MG63 (cell line): ENCODE data around the gene NEK10. TPM values are rescaled to one million over a fixed set of nuclear protein-coding genes. Genes with fewer than 3 reads are reported as not detected.
"Not testable (repeated sequence)": the region's sequence is repeated elsewhere in the genome, so short reads cannot be mapped to it uniquely, and the experiment has no call there.

Experiments used
- DNase-seq: peaks from one replicate; pipeline ENCODE4 v3.0.0-alpha.2; 2020
- H3K27me3 ChIP-seq: fragments of 250-450 bp; sonication (Bioruptor Pico); 2 replicates; pipeline ENCODE4 v1.5.1; 2020; ENCODE audit warnings: mild to moderate bottlenecking, moderate library complexity
- H3K36me3 ChIP-seq: fragments of 250-450 bp; sonication (Bioruptor Pico); 2 replicates; pipeline ENCODE4 v1.5.1; 2020; ENCODE audit warnings: mild to moderate bottlenecking, moderate library complexity
- H3K4me3 ChIP-seq: fragments of 250-450 bp; sonication (Bioruptor Pico); 2 replicates; pipeline ENCODE4 v1.5.1; 2020; ENCODE audit warnings: mild to moderate bottlenecking, moderate library complexity
- H3K9me3 ChIP-seq: fragments of 250-450 bp; sonication (Bioruptor Pico); 2 replicates; pipeline ENCODE4 v1.5.1; 2020; ENCODE audit warnings: mild to moderate bottlenecking, moderate library complexity
- total RNA-seq: library from RNA; depleted of rRNA; stranded (reverse); fragments of >200 nt; shearing (Covaris generic); gene quantifications from 2 replicates; pipeline ENCODE4 v1.2.3, GENCODE V29; 2014; ENCODE audit warnings: low replicate concordance

The NEK10 gene
- total RNA-seq, 1 experiment from 2014 or later: 4.7 TPM

DNA sequence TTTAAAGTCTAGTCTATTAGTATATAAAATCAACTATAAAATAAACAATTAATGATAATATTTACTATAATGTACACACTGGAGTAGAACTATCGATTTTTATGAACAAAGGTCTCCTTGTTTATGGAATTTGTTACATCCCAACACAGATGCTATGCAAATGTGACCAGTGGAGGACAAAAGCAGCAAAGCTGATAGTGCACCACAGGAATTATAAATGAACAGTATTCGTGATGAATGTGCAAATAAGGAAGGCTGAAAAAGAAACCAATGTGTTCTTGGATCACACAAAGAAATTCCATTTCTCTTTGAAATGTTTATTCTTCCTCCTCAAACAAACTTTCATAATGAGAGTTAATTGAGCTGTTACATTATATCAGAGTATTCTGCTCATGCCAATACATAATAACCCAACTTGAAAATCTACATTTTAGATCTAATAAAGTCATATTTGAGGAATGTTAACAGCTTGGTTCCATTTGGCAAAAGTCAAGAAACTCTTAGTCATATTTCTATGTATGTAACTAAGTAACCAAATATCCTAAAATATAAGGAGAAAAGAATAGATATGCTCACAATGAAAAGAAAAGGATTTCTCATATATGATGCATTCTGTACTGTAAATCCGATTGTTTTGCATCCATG is 79.3 kb downstream of the NEK10 start:
- no peak overlapping the region for H3K4me3 ChIP-seq
- no peaks in the 10 kb centered on the region for H3K27me3 ChIP-seq
- DNase-seq: no peak
- peaks cover 4% of the 10 kb centered on the region; the same call in 1 of the 2 replicates for H3K36me3 ChIP-seq
- H3K9me3 ChIP-seq: no peaks in the 10 kb centered on the region

DNA sequence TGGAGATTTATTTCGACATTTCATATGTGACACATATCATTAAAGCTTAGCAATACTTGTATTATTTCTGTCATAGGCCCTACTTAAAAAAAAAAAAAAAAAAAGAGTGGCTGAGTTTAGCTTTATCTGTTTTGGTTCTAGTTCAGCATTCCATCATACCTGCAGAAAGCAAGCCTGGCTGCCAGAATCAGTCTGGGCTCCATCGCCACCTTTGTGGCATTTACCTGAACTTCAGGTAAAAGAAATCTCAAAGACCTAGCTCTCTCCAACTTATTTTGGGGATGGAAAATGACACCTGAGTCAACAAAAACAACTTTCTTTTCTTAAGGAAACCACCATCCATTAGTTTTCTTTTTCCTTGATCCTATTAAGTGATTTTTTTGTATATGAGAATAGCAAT is 82.1 kb downstream of the NEK10 start:
- H3K4me3 ChIP-seq: no peak overlapping the region
- H3K27me3 ChIP-seq: no peaks in the 10 kb centered on the region
- H3K36me3 ChIP-seq: no peaks in the 10 kb centered on the region
- no peak for DNase-seq
- H3K9me3 ChIP-seq: no peaks in the 10 kb centered on the region

DNA sequence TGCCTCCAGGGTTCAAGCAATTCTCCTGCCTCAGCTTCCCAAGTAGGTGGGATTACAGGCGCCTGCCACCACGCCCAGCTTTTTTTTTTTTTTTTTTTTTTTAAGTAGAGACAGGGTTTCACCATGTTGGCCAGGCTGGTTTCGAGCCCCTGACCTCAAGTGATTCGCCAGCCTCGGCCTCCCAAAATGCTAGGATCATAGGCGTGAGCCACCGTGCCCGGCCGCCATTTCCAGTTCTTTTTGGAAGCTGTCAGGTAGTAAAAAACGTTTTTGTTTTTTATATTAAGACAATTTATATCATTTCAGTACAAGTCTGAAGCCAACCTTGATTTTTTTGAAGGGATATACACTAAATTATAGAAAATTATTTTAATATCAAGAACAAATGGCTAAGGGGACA is 82.7 kb downstream of the NEK10 start:
- not testable (repeated sequence) for H3K36me3 ChIP-seq, H3K4me3 ChIP-seq, H3K27me3 ChIP-seq, DNase-seq, H3K9me3 ChIP-seq

DNA sequence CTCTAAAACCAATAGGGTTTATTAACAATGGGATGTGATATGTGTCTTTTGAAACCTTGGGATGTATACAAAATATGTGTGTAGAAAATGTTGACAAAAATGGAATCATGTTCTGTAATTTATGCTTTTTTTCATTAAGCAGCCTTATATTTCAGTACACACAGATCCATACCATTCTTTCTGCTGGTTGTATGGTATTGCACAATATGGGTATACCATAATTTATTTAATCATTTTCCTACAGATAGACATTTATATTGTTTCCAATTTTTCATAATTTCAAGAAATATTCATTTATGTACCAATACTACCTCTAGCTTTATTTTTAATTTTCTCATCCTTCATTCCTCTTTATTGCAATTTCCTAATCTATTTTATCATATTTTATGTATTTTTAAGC is 83.5 kb downstream of the NEK10 start:
- no peak overlapping the region for H3K4me3 ChIP-seq
- H3K27me3 ChIP-seq: no peaks in the 10 kb centered on the region
- H3K36me3 ChIP-seq: no peaks in the 10 kb centered on the region
- DNase-seq: no peak
- H3K9me3 ChIP-seq: no peaks in the 10 kb centered on the region

DNA sequence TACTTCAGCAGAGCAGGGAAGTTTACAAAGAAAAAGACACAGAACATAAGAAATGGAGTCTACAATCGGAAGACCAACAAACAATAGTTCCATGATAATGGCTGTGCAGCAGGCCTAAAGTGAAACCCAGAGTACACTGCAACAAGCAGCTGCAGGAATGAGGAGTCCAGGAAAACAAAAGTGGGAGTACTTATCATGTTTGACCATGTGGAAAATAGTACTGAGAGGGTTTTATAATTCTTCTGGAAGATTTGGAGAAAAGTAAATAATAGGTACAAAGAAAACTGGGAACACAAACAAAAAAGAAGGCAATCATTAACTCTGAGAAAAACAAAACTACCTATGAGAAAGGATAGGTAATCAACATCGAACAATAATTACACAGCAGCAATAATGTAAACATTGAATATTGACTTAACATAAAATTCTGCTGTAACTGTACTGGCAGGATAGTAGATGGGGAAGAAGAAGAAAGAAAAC is 87.5 kb downstream of the NEK10 start:
- no peaks in the 10 kb centered on the region for H3K27me3 ChIP-seq
- H3K9me3 ChIP-seq: no peaks in the 10 kb centered on the region
- no peak overlapping the region for H3K4me3 ChIP-seq
- no peaks in the 10 kb centered on the region; the same call in 1 of the 2 replicates for H3K36me3 ChIP-seq
- DNase-seq: no peak

DNA sequence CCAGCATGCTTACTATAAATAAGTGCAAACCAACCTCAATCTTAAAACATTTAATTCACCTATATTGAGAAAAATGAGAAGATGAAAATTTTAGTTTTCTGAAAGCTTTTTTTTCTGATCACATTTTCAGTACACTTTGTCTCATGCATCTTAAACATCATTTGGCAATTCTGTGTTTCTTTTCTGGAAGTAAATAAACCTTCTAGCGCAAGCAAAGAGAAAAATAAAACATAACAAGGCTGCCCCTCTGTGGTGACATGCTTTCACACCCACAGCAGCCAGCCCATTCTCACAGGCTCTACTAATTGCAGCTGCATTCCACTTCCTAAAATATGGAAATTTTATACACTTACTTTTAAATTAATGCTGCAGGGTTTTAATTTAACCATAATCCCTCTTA is 90.1 kb downstream of the NEK10 start:
- Histone ChIP-seq H3K27me3 (no peaks in the 10 kb centered on the region), H3K9me3 (no peaks in the 10 kb centered on the region)
- DNase-seq: no peak

DNA sequence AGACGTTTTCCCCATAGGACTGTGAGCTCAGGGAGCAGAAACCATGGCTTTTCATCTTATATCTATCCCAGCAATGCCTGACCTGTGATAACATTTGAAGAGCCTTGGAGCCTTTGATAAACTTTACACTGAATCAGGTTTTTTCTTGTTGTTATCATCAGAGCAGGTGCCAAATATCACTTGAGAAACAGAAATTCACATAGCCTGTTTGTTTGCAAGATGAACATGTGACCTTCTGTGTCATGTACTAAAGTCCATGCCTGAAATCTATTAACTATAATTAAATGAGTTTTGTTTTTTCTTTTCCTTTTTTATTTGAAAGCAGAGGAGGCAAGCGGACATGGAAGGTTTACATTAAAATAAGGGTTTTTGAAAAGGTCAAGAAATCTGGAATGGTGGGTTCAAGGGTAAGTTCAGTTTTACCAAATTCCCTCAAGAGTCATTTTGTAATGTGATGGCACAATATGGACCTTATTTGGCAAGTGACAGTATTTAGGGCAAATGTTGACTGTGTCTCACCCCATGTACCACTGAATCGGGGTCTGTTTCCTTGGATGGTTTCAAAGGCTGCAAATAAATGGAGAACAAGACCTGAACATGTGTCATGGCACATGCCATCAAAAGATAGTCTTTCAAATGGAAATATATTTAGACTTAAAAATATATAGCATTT is 90.7 kb downstream of the NEK10 start:
- no peak overlapping the region for H3K4me3 ChIP-seq
- no peaks in the 10 kb centered on the region for H3K9me3 ChIP-seq
- no peak for DNase-seq
- H3K36me3 ChIP-seq: no peaks in the 10 kb centered on the region; the same call in 1 of the 2 replicates
- H3K27me3 ChIP-seq: no peaks in the 10 kb centered on the region

More for the DNA sequence above, 90.1 kb downstream of the NEK10 start:
- Histone ChIP-seq H3K4me3 (no peak overlapping the region), H3K36me3 (no peaks in the 10 kb centered on the region; the same call in 1 of the 2 replicates)

DNA sequence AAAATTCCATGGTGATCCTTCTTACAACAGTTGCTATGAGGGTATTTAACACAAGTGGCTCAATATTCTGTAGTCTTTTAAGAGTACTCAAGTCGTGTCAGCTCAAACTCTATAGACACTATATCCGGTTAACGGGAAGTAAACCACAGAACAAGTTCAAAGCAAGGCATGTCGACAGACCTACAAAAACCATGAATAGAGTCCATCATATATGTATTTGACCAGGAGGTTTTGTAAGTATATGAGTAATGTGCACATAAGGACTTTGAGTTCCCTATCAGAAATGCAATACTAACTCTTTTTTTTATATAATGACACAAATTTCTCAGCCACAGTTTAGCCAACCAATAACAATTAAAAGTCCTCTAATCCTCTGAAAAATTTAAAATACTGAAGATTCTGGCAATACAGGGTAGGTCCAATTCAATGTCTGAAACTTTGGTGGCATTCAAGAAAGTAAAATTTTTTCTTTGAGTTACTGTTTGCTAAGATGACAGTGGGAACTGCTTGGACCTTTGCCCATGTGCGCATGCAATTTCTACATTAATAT is 93.7 kb downstream of the NEK10 start:
- DNase-seq: no peak
- H3K36me3 ChIP-seq: no peaks in the 10 kb centered on the region; the same call in 1 of the 2 replicates
- H3K27me3 ChIP-seq: no peaks in the 10 kb centered on the region
- H3K4me3 ChIP-seq: no peak overlapping the region
- no peaks in the 10 kb centered on the region for H3K9me3 ChIP-seq

DNA sequence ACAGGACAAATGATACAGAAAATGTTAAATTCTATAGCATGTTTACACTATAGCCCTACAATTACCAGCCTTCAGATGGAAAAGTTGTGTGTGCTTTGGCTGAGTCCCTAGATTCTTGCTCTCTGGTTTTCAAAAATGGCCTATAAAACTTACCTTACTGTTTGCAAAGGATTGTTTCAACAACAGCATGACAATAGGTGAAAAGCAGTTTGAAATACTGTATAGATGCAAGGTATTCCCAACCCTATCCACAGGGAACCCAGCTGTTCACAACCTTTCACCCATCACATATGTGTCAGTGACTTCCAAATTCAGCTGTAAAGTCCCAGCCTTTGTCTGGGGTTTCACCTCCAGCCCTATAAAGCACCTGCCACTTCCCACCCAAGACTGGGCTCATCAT is 97.3 kb downstream of the NEK10 start:
- H3K36me3 ChIP-seq: peaks cover 6% of the 10 kb centered on the region; the same call in 1 of the 2 replicates
- H3K27me3 ChIP-seq: no peaks in the 10 kb centered on the region
- no peaks in the 10 kb centered on the region for H3K9me3 ChIP-seq
- DNase-seq: no peak
- no peak overlapping the region for H3K4me3 ChIP-seq

DNA sequence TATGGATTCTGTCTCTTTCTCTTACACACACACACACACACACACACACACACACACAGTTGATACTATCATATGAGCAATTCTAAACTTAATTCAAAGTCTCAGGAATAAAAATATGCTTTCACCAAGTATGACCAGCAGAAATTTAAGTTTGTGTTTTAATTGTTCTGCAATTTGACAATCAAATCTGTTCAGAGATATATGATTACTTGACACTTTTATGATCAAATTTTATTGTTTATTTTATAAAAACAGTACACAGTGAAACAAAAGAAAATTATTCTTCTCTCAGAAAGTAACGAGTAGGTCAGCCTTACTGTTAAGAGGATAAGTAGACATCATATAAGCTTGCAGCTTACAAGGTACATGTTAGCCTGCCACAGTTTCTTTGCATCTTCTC is 114.3 kb downstream of the NEK10 start:
- Histone ChIP-seq H3K9me3 (no peaks in the 10 kb centered on the region), H3K36me3 (no peaks in the 10 kb centered on the region), H3K4me3 (no peak overlapping the region), H3K27me3 (no peaks in the 10 kb centered on the region)
- DNase-seq: no peak

DNA sequence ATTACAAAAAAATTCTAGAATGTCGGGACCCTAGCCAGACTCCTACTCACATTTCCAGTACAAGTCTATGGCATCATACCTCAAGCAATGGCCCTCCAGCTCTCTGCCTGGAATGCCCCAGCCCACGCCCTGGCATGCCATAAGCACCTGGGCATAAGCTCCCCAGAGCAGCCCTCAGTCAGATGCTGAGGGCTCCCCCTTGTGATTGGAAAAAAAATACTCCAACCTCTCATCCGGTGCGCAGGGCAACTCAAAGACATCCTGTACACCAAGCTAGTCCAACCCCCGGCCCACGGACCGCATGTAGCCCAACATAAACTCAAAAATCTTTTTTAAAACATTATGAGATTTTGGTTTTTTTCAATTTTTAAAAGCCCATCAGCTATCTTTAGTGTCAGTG is 115.4 kb downstream of the NEK10 start:
- peak; percentile 5 for DNase-seq
- H3K36me3 ChIP-seq: no peaks in the 10 kb centered on the region

DNA sequence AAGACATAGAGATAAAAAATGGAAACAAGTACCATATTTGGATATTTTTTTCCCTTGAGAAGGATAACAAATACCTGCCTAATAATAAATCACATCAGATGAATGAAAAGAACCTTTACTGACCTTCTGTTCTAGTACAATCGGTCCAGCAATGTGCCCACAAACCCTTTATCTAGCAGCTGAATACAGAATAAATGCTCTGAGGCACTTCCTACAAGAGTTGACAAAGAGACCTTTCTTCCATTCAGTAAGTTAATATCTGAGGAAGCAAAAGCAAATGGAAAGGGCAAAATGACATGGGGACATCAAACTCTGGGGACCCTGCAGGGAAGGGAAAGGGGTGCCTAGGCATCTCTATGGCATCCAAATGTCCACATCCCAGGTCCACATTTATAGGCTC is 115.8 kb downstream of the NEK10 start:
- Histone ChIP-seq H3K9me3 (no peaks in the 10 kb centered on the region), H3K4me3 (no peak overlapping the region), H3K36me3 (no peaks in the 10 kb centered on the region), H3K27me3 (no peaks in the 10 kb centered on the region)
- DNase-seq: no peak

More for the DNA sequence above, 115.4 kb downstream of the NEK10 start:
- no peaks in the 10 kb centered on the region for H3K27me3 ChIP-seq
- no peaks in the 10 kb centered on the region for H3K9me3 ChIP-seq
- H3K4me3 ChIP-seq: no peak overlapping the region

DNA sequence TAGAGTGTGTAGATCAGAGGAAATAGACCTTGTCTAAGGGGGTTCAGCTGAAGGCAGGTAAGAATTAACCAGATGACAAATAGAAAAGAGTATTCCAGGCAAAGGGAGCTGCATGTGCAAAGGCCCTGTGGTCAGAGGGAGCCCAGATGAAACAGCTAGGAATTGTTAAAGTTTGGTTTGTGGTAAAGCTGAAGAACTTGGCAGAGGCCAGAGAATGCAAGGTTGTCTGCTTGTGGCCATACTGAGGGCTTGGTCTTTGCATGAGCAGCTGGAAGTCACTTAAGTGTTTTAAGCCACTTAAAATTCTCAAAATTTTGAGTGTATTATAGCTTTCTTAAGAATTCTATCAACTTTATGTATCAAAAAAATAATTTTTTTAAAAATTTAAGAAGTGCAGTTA is 116.5 kb downstream of the NEK10 start:
- Histone ChIP-seq H3K4me3 (no peak overlapping the region), H3K27me3 (no peaks in the 10 kb centered on the region), H3K36me3 (no peaks in the 10 kb centered on the region), H3K9me3 (no peaks in the 10 kb centered on the region)
- DNase-seq: no peak

DNA sequence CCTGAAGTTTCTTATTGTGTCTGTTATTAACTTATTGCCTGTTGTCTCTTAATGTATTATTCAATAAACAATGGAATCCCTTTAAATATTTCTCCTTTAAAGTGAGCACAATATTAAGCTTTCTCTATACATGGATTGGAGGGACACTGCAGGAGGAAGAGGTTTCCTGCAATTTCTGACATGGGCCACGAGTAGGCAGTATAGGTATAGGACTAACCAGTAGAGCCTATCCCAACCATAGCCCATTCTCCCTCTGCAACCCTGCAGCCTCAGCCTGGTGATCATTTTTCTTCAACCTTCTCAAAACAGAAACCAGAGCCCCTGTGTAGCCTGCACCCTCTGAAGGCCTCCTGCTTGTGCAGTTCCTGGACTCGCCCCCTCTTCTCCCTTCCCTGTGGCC is 124.8 kb downstream of the NEK10 start:
- DNase-seq: no peak
- Histone ChIP-seq H3K36me3 (no peaks in the 10 kb centered on the region), H3K9me3 (no peaks in the 10 kb centered on the region), H3K4me3 (no peak overlapping the region), H3K27me3 (no peaks in the 10 kb centered on the region)

DNA sequence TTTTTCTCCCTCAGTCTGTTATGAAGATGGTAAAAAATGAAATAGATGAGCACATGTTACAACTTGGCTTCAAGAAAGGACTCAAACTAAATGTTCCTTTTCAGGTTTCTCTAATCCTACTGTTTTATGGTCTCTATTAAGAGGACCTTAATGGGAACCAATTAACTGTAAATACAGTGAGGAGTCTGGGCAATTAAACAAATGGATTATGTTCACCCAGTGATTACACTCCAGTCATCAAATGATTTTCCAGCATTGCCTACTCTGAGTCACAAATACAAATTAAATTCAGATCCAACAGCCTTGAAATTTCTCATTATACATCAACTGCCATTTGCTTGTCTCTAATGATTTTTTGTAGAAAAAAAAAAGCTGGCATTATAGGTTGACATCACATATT is 129.2 kb downstream of the NEK10 start:
- Histone ChIP-seq H3K4me3 (no peak overlapping the region), H3K27me3 (no peaks in the 10 kb centered on the region), H3K36me3 (no peaks in the 10 kb centered on the region), H3K9me3 (no peaks in the 10 kb centered on the region)
- no peak for DNase-seq

DNA sequence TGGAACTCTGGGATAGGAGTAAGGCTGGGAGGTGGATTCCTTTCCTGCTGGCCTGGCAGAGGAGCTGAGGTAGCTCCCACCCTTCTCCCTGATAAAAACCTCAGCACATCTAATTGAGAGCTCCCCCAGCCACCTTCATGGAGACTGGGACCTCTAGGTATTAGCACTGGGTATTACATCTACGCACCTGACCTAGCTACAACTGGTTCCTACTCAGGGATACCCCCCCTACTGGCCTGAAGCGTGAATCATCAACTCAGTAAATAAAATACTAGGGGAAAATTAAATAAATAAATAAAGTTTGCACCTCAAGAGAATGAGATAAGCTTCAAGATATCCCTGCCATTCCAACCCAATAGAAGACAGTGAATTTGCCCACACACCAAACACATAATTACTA is 140.4 kb downstream of the NEK10 start:
- H3K9me3 ChIP-seq: no peaks in the 10 kb centered on the region
- DNase-seq: no peak
- no peak overlapping the region for H3K4me3 ChIP-seq
- H3K36me3 ChIP-seq: no peaks in the 10 kb centered on the region
- H3K27me3 ChIP-seq: no peaks in the 10 kb centered on the region

DNA sequence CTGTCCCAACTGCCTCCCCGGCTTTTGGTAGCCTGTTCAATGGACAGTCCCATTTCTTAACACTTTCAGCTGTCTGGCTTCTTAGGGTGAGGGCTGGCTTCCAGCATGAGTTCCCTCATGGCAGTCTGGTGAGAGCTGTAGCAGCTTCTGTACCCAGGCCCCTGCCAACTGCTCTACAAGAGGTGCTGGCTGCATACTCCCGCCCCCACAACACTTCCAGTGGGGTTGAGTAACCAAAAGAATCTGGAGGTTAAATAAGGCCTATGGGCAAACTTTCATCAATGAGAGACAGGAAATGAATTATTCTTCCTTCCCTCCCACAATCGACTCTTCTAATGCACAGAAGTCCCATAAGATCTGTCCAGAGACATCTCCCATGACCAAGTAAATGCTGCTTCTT is 145.0 kb downstream of the NEK10 start:
- H3K36me3 ChIP-seq: no peaks in the 10 kb centered on the region
- peak; percentile 70 for DNase-seq

More for the DNA sequence above, 145.0 kb downstream of the NEK10 start:
- Histone ChIP-seq H3K9me3 (no peaks in the 10 kb centered on the region), H3K4me3 (no peak overlapping the region), H3K27me3 (no peaks in the 10 kb centered on the region)
